Breast epithelium (tissue), 3 donors: ENCODE data around the gene BRDT.

Experiments
- POLR2A ChIP-seq: fragments of 450-650 bp; IDR thresholded peaks from one replicate; pipeline ENCODE4 v1.6.1; 2016; ENCODE audit warnings: antibody characterized with exemption, mild to moderate bottlenecking, moderate library complexity
- POLR2AphosphoS5 ChIP-seq, 3 donors: sonication (generic); formaldehyde crosslinking; IDR thresholded peaks; one replicate each; pipeline ENCODE4 v1.6.1; 2017; ENCODE audit warnings: antibody characterized with exemption in 3 of 3
- TF ChIP-seq, protein P1 (sequence below), 3 donors: fragments of 450-650 bp; IDR thresholded peaks; one replicate each; pipeline ENCODE4 v1.5.1; 2016 to 2017; ENCODE audit warnings: antibody characterized with exemption in 3 of 3, mild to moderate bottlenecking in 3 of 3, moderate library complexity in 3 of 3

DNA sequence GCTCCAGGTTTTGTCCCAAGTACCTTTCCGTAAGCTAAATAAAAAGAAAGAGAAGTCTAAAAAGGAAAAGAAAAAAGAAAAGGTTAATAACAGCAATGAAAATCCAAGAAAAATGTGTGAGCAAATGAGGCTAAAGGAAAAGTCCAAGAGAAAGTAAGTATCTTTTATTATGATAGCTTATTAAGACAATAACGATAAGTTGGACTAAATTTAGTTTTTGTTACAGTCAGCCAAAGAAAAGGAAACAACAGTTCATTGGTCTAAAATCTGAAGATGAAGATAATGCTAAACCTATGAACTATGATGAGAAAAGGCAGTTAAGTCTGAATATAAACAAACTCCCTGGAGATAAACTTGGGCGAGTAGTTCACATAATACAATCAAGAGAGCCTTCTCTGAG, 31.5 kb downstream of the BRDT start:
- TF ChIP-seq, protein P1, sequence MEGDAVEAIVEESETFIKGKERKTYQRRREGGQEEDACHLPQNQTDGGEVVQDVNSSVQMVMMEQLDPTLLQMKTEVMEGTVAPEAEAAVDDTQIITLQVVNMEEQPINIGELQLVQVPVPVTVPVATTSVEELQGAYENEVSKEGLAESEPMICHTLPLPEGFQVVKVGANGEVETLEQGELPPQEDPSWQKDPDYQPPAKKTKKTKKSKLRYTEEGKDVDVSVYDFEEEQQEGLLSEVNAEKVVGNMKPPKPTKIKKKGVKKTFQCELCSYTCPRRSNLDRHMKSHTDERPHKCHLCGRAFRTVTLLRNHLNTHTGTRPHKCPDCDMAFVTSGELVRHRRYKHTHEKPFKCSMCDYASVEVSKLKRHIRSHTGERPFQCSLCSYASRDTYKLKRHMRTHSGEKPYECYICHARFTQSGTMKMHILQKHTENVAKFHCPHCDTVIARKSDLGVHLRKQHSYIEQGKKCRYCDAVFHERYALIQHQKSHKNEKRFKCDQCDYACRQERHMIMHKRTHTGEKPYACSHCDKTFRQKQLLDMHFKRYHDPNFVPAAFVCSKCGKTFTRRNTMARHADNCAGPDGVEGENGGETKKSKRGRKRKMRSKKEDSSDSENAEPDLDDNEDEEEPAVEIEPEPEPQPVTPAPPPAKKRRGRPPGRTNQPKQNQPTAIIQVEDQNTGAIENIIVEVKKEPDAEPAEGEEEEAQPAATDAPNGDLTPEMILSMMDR (IDR thresholded peaks at IDR 0.05), result no peak
- TF ChIP-seq POLR2AphosphoS5 (IDR thresholded peaks at IDR 0.05) (no peak), POLR2A (no peak)
